Loucy (cell line): ENCODE measurements around the gene RALGPS2.

Source experiments
- H2AFZ ChIP-seq: fragments of 200-600 bp; sonication (generic); 2 replicates; pipeline ENCODE4 v1.6.0; 2016; ENCODE audit warnings: antibody characterized with exemption, mild to moderate bottlenecking, low read length, moderate library complexity
- H3F3A ChIP-seq: fragments of 200-600 bp; 2 replicates; pipeline ENCODE4 v1.6.0; 2016; ENCODE audit warnings: antibody characterized with exemption, low read depth, mild to moderate bottlenecking
- H3K27me3 ChIP-seq: fragments of 200-600 bp; sonication (generic); 2 replicates; pipeline ENCODE4 v1.6.1; 2014; ENCODE audit warnings: low read length, mild to moderate bottlenecking; ENCODE audit not compliant: insufficient read depth, poor library complexity, severe bottlenecking
- H3K36me3 ChIP-seq: fragments of 200-600 bp; sonication (generic); 2 replicates; pipeline ENCODE4 v1.6.1; 2016; ENCODE audit warnings: low read length; ENCODE audit not compliant: insufficient read depth
- H3K4me1 ChIP-seq: fragments of 200-600 bp; sonication (generic); 2 replicates; pipeline ENCODE4 v1.5.1; 2014; ENCODE audit warnings: low read length, mild to moderate bottlenecking; ENCODE audit not compliant: insufficient read depth, poor library complexity, severe bottlenecking
- H3K4me2 ChIP-seq: fragments of 200-600 bp; sonication (generic); 2 replicates; pipeline ENCODE4 v1.6.0; 2014; ENCODE audit warnings: antibody characterized with exemption, low read length, low read depth, mild to moderate bottlenecking; ENCODE audit not compliant: poor library complexity, severe bottlenecking
- H3K4me3 ChIP-seq: fragments of 200-600 bp; sonication (generic); 2 replicates; pipeline ENCODE4 v1.5.1; 2014; ENCODE audit warnings: low read length, mild to moderate bottlenecking, mixed read lengths; ENCODE audit not compliant: poor library complexity, severe bottlenecking
- H3K79me2 ChIP-seq: fragments of 200-600 bp; sonication (generic); 2 replicates; pipeline ENCODE4 v1.6.1; 2014; ENCODE audit warnings: low read length; ENCODE audit not compliant: insufficient read depth
- H3K9ac ChIP-seq: fragments of 200-600 bp; sonication (generic); 2 replicates; pipeline ENCODE4 v1.6.0; 2014; ENCODE audit warnings: mild to moderate bottlenecking, low read depth, low read length, moderate library complexity; ENCODE audit not compliant: poor library complexity, severe bottlenecking
- H3K9me2 ChIP-seq: fragments of 200-600 bp; sonication (generic); replicated peaks from 2 replicates; pipeline ENCODE4 v1.6.1; 2016; ENCODE audit warnings: low read depth, low read length, mixed read lengths
- H3K9me3 ChIP-seq: fragments of 200-600 bp; sonication (generic); 2 replicates; pipeline ENCODE4 v1.6.1; 2014; ENCODE audit warnings: mild to moderate bottlenecking, antibody characterized with exemption, low read length, low read depth; ENCODE audit not compliant: insufficient read depth
- H4K20me1 ChIP-seq: fragments of 200-600 bp; sonication (generic); 2 replicates; pipeline ENCODE4 v1.6.0; 2014; ENCODE audit warnings: antibody characterized with exemption, low read length, mild to moderate bottlenecking; ENCODE audit not compliant: insufficient read depth, poor library complexity, severe bottlenecking
- EZH2phosphoT487 ChIP-seq: fragments of 200-600 bp; IDR thresholded peaks from 2 replicates; pipeline ENCODE4 v1.6.1; 2018; ENCODE audit warnings: antibody characterized with exemption, mild to moderate bottlenecking, moderate library complexity, borderline replicate concordance
- TF ChIP-seq, protein P1 (sequence below): fragments of 200-600 bp; sonication (generic); conservative IDR thresholded peaks from 2 replicates; pipeline ENCODE4 v1.5.1; 2014; ENCODE audit warnings: mild to moderate bottlenecking, antibody characterized with exemption, low read length

The RALGPS2 gene

DNA sequence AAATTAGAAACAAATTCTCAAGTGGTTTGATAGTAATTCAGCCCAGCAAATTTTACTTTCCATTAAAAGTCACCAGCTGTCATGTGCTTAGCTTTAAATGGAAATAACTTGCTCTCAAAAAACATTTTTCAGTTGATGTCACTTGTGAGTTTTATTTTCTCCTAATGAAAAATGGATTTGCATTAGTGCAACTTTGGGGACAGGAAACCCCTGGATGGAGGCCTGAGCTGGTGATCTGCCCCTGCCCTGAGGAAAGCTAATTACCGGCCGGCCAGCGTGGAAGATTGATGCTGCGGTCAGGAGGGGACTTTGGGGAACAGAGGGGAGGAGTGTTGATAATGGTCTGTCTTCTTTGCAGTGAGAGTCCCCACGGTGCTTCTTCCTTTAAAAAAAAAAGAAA lies 212.7 kb downstream of the RALGPS2 start:
- no peak overlapping the region for H2AFZ ChIP-seq
- H3K4me1 ChIP-seq, result peaks cover 12% of the 10 kb centered on the region
- H3K4me3 ChIP-seq, result no peak overlapping the region
- no peaks in the 10 kb centered on the region for H4K20me1 ChIP-seq
- no peaks in the 10 kb centered on the region for H3K9me3 ChIP-seq
- H3K27me3 ChIP-seq, result no peaks in the 10 kb centered on the region
- no peak for TF ChIP-seq EZH2phosphoT487
- TF ChIP-seq, protein P1, sequence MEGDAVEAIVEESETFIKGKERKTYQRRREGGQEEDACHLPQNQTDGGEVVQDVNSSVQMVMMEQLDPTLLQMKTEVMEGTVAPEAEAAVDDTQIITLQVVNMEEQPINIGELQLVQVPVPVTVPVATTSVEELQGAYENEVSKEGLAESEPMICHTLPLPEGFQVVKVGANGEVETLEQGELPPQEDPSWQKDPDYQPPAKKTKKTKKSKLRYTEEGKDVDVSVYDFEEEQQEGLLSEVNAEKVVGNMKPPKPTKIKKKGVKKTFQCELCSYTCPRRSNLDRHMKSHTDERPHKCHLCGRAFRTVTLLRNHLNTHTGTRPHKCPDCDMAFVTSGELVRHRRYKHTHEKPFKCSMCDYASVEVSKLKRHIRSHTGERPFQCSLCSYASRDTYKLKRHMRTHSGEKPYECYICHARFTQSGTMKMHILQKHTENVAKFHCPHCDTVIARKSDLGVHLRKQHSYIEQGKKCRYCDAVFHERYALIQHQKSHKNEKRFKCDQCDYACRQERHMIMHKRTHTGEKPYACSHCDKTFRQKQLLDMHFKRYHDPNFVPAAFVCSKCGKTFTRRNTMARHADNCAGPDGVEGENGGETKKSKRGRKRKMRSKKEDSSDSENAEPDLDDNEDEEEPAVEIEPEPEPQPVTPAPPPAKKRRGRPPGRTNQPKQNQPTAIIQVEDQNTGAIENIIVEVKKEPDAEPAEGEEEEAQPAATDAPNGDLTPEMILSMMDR, result no peak
- H3K9me2 ChIP-seq, result no peaks in the 10 kb centered on the region
- H3K9ac ChIP-seq, result no peak overlapping the region
- no peak overlapping the region for H3K4me2 ChIP-seq
- no peaks in the 10 kb centered on the region for H3K36me3 ChIP-seq
- no peaks in the 10 kb centered on the region for H3K79me2 ChIP-seq
- H3F3A ChIP-seq, result no peaks in the 10 kb centered on the region

DNA sequence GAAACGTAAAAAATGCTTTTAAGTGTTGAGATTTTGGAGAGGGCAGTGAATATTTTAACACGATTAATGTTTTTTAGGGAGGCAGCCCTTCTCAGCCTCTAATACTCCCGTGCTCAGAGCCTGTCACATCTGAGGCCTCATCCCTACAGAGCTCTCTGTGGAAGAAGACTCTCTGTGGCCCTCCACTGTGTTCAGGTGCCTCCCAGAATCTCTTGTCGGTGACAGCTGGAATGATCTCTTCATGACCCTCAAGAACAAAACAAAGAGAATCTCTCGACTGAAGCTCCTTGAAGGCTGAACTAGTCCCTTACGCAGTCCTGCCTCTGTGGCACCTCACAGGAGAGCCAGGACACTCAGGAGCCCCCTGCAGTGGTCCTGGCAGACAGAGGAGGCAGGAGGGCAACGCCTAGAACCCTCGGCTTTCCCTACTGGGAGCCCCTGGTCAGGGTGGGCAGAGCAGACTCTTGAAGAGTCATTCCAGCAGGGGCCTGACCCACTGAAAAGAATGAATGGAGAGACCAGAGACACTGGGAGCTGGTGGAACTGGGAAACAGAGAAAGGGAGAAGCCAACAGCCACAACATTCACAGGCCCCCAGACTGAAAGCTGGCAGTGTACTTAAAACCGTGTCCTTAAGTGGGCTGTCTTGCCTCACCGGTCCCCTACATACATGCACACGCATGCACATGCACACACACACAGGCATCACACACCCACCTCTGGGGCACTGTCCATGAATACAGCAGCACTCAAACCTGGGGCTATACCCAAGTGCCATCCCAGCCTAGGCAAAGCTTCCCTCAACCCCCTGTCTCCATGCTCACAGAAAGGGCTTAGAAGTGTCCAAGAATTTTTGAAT lies 213.3 kb downstream of the RALGPS2 start:
- H3K4me3 ChIP-seq, result no peak overlapping the region
- H2AFZ ChIP-seq, result no peak overlapping the region
- no peaks in the 10 kb centered on the region for H4K20me1 ChIP-seq
- no peaks in the 10 kb centered on the region for H3K9me3 ChIP-seq
- H3F3A ChIP-seq, result no peaks in the 10 kb centered on the region
- H3K9me2 ChIP-seq, result no peaks in the 10 kb centered on the region
- no peaks in the 10 kb centered on the region for H3K27me3 ChIP-seq
- peaks cover 18% of the 10 kb centered on the region for H3K4me1 ChIP-seq
- TF ChIP-seq EZH2phosphoT487, result no peak
- TF ChIP-seq, protein P1, result no peak
- no peaks in the 10 kb centered on the region for H3K36me3 ChIP-seq
- no peak overlapping the region for H3K4me2 ChIP-seq
- H3K79me2 ChIP-seq, result no peaks in the 10 kb centered on the region
- H3K9ac ChIP-seq, result no peak overlapping the region

DNA sequence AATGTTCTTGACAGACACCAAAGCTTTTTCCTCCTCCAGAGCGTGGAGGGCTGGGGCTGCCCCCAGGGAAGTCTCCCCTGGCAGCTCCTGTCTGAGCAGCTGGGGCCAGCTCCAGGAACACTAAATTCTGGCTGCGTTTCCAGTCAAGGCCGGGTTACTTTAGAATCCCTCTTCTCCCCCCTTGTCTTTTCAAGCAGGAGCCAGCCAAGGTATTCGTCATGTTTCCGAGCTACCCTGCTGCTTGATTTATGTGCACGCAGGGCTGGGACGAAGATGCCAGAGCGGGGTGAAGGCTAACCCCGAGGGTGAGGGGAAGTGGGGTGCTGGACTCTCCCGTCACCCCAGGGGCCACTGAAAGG lies 213.9 kb downstream of the RALGPS2 start:
- H3K4me3 ChIP-seq, result no peak overlapping the region
- no peak overlapping the region for H3K4me2 ChIP-seq
- peaks cover 17% of the 10 kb centered on the region for H3K4me1 ChIP-seq
- H3K27me3 ChIP-seq, result no peaks in the 10 kb centered on the region
- H3K9me2 ChIP-seq, result no peaks in the 10 kb centered on the region
- no peaks in the 10 kb centered on the region for H3K79me2 ChIP-seq
- H3K9me3 ChIP-seq, result no peaks in the 10 kb centered on the region
- H4K20me1 ChIP-seq, result no peaks in the 10 kb centered on the region
- no peaks in the 10 kb centered on the region for H3K36me3 ChIP-seq
- no peak overlapping the region for H3K9ac ChIP-seq
- H3F3A ChIP-seq, result no peaks in the 10 kb centered on the region
- H2AFZ ChIP-seq, result no peak overlapping the region
- TF ChIP-seq EZH2phosphoT487, result no peak
- TF ChIP-seq, protein P1, result no peak
